ENCODE data around the gene XYLT1.

The XYLT1 gene

GRCh38 chr16:17346621-17347569, 123.9 kb downstream of the XYLT1 start:
- Histone ChIP-seq H3K27me3 (ENCODE audit: insufficient read depth, low read length) (no peaks in the 10 kb centered on the region), H3K36me3 (ENCODE audit: insufficient read depth, low read length) (no peaks in the 10 kb centered on the region), H3K4me1 (ENCODE audit: control insufficient read depth, insufficient read depth, low read length, unreplicated experiment) (no peaks in the 10 kb centered on the region), H2AFZ (ENCODE audit: low read length, unreplicated experiment) (no peak overlapping the region), H3K79me2 (ENCODE audit: control insufficient read depth, insufficient read depth, low read length, unreplicated experiment) (peaks cover 5% of the 10 kb centered on the region), H3K4me3 (ENCODE audit: low read depth, low read length) (no peak overlapping the region), H3K27ac (ENCODE audit: low read depth, low read length) (no peak overlapping the region)

DNA sequence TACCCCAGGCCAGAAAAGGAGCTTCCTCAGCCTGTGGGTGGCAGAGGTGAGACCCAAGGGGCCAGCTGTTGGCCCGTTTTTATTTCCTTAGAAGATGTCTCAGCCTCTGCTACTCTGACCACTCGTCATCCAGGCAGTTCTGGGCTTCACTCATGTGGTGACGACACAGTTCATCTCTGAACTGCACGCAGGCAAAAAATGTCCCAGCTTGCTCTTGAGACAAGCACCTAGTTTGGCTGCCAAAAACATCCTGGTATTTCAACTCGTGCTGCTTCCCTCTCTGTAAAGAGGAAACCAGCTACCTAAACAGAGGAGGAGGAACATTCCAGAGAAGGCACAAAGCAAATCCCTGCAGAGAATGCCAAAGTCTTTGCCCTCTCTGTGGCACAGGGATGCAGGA, 125.7 kb downstream of the XYLT1 start:
- peaks cover 11% of the 10 kb centered on the region for H3K4me1 ChIP-seq (ENCODE audit: control insufficient read depth, insufficient read depth, low read length, unreplicated experiment)
- H3K27ac ChIP-seq (ENCODE audit: low read depth, low read length) = no peak overlapping the region
- H3K27me3 ChIP-seq (ENCODE audit: insufficient read depth, low read length) = no peaks in the 10 kb centered on the region
- peaks cover 5% of the 10 kb centered on the region for H3K79me2 ChIP-seq (ENCODE audit: control insufficient read depth, insufficient read depth, low read length, unreplicated experiment)
- H2AFZ ChIP-seq (ENCODE audit: low read length, unreplicated experiment) = no peak overlapping the region
- no peak overlapping the region for H3K4me3 ChIP-seq (ENCODE audit: low read depth, low read length)
- H3K36me3 ChIP-seq (ENCODE audit: insufficient read depth, low read length) = no peaks in the 10 kb centered on the region

GRCh38 chr16:17343728-17344127, 127.0 kb downstream of the XYLT1 start:
- H3K4me1 ChIP-seq (ENCODE audit: control insufficient read depth, insufficient read depth, low read length, unreplicated experiment) = peaks cover 12% of the 10 kb centered on the region
- H2AFZ ChIP-seq (ENCODE audit: low read length, unreplicated experiment) = no peak overlapping the region
- peaks cover 5% of the 10 kb centered on the region for H3K79me2 ChIP-seq (ENCODE audit: control insufficient read depth, insufficient read depth, low read length, unreplicated experiment)
- no peak overlapping the region for H3K4me3 ChIP-seq (ENCODE audit: low read depth, low read length)
- no peak overlapping the region for H3K27ac ChIP-seq (ENCODE audit: low read depth, low read length)
- H3K36me3 ChIP-seq (ENCODE audit: insufficient read depth, low read length) = no peaks in the 10 kb centered on the region
- no peaks in the 10 kb centered on the region for H3K27me3 ChIP-seq (ENCODE audit: insufficient read depth, low read length)

- no peaks in the 10 kb centered on the region for H3K36me3 ChIP-seq (ENCODE audit: insufficient read depth, low read length)
- no peak overlapping the region for H3K27ac ChIP-seq (ENCODE audit: low read depth, low read length)
- no peak overlapping the region for H2AFZ ChIP-seq (ENCODE audit: low read length, unreplicated experiment)
- H3K4me1 ChIP-seq (ENCODE audit: control insufficient read depth, insufficient read depth, low read length, unreplicated experiment) = peaks cover 12% of the 10 kb centered on the region
- H3K4me3 ChIP-seq (ENCODE audit: low read depth, low read length) = no peak overlapping the region
- no peaks in the 10 kb centered on the region for H3K27me3 ChIP-seq (ENCODE audit: insufficient read depth, low read length)
- peaks cover 5% of the 10 kb centered on the region for H3K79me2 ChIP-seq (ENCODE audit: control insufficient read depth, insufficient read depth, low read length, unreplicated experiment)
Observed at GRCh38 chr16:17343028-17343427, 127.7 kb downstream of the XYLT1 start.

- Histone ChIP-seq H3K27ac (ENCODE audit: low read depth, low read length) (no peak overlapping the region), H3K4me3 (ENCODE audit: low read depth, low read length) (no peak overlapping the region), H3K4me1 (ENCODE audit: control insufficient read depth, insufficient read depth, low read length, unreplicated experiment) (peaks cover 12% of the 10 kb centered on the region), H3K27me3 (ENCODE audit: insufficient read depth, low read length) (no peaks in the 10 kb centered on the region), H2AFZ (ENCODE audit: low read length, unreplicated experiment) (no peak overlapping the region), H3K79me2 (ENCODE audit: control insufficient read depth, insufficient read depth, low read length, unreplicated experiment) (peaks cover 5% of the 10 kb centered on the region), H3K36me3 (ENCODE audit: insufficient read depth, low read length) (no peaks in the 10 kb centered on the region)
Observed at GRCh38 chr16:17342031-17342430, 128.7 kb downstream of the XYLT1 start.

DNA sequence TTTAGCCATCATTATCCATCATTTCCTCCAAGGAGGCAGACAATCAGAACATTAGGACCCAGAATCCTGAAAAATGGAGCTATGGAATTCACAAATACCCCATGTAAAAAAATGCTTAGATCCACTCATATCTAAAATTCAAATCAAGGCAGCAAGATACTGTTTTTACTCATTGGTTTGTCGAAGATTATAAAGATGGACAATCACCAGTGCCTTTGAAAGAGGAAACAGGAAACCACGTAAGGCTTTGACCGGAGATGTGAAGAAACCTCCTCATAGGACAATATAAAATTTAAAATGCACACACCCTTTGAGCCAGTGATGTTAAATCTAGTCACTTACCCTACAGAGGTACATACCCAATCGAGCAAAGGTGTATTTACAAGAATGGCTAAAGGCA, 130.0 kb downstream of the XYLT1 start:
- H3K79me2 ChIP-seq (ENCODE audit: control insufficient read depth, insufficient read depth, low read length, unreplicated experiment) = peaks cover 5% of the 10 kb centered on the region
- no peak overlapping the region for H3K4me3 ChIP-seq (ENCODE audit: low read depth, low read length)
- H3K27ac ChIP-seq (ENCODE audit: low read depth, low read length) = no peak overlapping the region
- peaks cover 12% of the 10 kb centered on the region for H3K4me1 ChIP-seq (ENCODE audit: control insufficient read depth, insufficient read depth, low read length, unreplicated experiment)
- no peak overlapping the region for H2AFZ ChIP-seq (ENCODE audit: low read length, unreplicated experiment)
- H3K27me3 ChIP-seq (ENCODE audit: insufficient read depth, low read length) = no peaks in the 10 kb centered on the region
- no peaks in the 10 kb centered on the region for H3K36me3 ChIP-seq (ENCODE audit: insufficient read depth, low read length)

DNA sequence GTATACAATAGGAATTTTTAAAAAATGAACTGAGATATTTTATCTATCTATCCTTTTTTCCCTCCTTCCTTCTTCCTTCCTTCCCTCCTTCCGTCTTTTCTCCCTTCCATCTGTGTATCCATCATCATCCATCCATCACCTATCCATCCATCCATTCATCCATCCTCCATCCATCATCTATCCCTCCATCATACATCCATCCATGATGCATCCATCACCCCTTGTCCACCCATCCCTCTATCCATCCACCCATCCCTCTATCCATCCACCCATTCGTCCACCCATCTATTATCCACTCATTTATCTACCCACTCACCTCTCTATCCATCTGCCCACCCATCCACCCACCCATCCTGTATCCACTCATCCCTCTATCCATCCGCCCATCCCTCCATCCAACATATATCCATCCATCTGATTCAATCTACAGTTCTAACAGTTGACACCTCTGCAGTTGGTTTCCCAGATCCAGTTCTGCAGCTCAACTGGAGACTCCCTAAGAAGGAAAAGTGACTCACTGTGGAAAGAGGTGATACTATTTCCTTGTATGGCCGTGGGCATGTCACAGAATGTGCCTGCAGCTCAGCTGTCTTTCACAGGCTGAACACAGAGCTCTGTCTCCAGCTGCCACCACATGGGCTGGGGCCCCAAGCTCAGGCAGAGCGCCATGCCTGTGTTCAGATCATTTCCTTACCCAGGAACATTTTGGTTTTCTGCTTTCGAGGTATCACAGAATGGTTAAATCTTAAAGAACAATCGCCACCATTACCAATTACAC, 130.8 kb downstream of the XYLT1 start:
- no peak overlapping the region for H2AFZ ChIP-seq (ENCODE audit: low read length, unreplicated experiment)
- no peak overlapping the region for H3K27ac ChIP-seq (ENCODE audit: low read depth, low read length)
- H3K79me2 ChIP-seq (ENCODE audit: control insufficient read depth, insufficient read depth, low read length, unreplicated experiment) = peaks cover 5% of the 10 kb centered on the region
- no peak overlapping the region for H3K4me3 ChIP-seq (ENCODE audit: low read depth, low read length)
- no peaks in the 10 kb centered on the region for H3K27me3 ChIP-seq (ENCODE audit: insufficient read depth, low read length)
- no peaks in the 10 kb centered on the region for H3K36me3 ChIP-seq (ENCODE audit: insufficient read depth, low read length)
- peaks cover 12% of the 10 kb centered on the region for H3K4me1 ChIP-seq (ENCODE audit: control insufficient read depth, insufficient read depth, low read length, unreplicated experiment)

DNA sequence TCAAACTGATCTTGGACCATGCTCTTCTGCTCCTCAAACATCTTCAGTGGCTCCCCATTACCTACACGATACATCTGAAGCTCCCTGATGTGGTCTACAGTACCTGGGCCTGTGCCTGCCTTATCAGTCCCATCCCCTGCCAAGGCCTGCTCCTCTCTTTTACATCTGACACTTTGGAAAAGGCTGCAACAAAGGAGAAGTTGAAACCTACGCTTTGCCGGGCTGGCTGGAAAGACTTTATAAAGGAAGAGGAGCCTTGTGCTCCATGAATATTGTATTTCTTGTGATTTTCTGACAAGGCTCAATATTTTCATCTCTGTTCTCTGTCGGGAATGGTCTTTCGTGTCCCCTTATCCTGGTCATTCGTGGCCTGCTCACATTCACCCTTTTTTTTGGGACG, 132.5 kb downstream of the XYLT1 start:
- Histone ChIP-seq H3K4me3 (ENCODE audit: low read depth, low read length) (no peak overlapping the region), H3K79me2 (ENCODE audit: control insufficient read depth, insufficient read depth, low read length, unreplicated experiment) (peaks cover 3% of the 10 kb centered on the region), H3K36me3 (ENCODE audit: insufficient read depth, low read length) (no peaks in the 10 kb centered on the region), H3K27me3 (ENCODE audit: insufficient read depth, low read length) (no peaks in the 10 kb centered on the region), H3K4me1 (ENCODE audit: control insufficient read depth, insufficient read depth, low read length, unreplicated experiment) (peaks cover 19% of the 10 kb centered on the region), H2AFZ (ENCODE audit: low read length, unreplicated experiment) (no peak overlapping the region), H3K27ac (ENCODE audit: low read depth, low read length) (no peak overlapping the region)

DNA sequence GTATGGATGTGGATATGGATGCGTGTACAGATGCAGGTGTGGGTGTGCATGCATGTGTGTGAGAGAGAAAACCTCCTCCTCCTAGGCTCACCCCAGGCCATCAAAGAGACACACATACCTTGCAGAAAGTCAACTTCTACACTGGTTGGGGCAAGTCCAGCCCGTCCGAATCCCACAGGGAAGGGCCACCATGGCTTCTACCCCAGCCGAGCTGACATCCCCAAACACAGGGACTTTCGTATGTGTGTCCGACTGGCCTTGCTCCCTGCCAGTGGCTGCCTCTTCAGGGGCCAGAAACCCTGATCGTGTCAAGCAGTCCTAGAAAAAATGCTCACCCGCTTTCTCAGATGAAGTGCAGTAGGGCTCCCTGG, 134.2 kb downstream of the XYLT1 start:
- Histone ChIP-seq H3K4me1 (ENCODE audit: control insufficient read depth, insufficient read depth, low read length, unreplicated experiment) (peaks cover 19% of the 10 kb centered on the region), H3K27ac (ENCODE audit: low read depth, low read length) (no peak overlapping the region), H3K79me2 (ENCODE audit: control insufficient read depth, insufficient read depth, low read length, unreplicated experiment) (peaks cover 4% of the 10 kb centered on the region), H3K4me3 (ENCODE audit: low read depth, low read length) (no peak overlapping the region), H3K36me3 (ENCODE audit: insufficient read depth, low read length) (no peaks in the 10 kb centered on the region), H3K27me3 (ENCODE audit: insufficient read depth, low read length) (no peaks in the 10 kb centered on the region), H2AFZ (ENCODE audit: low read length, unreplicated experiment) (no peak overlapping the region)

DNA sequence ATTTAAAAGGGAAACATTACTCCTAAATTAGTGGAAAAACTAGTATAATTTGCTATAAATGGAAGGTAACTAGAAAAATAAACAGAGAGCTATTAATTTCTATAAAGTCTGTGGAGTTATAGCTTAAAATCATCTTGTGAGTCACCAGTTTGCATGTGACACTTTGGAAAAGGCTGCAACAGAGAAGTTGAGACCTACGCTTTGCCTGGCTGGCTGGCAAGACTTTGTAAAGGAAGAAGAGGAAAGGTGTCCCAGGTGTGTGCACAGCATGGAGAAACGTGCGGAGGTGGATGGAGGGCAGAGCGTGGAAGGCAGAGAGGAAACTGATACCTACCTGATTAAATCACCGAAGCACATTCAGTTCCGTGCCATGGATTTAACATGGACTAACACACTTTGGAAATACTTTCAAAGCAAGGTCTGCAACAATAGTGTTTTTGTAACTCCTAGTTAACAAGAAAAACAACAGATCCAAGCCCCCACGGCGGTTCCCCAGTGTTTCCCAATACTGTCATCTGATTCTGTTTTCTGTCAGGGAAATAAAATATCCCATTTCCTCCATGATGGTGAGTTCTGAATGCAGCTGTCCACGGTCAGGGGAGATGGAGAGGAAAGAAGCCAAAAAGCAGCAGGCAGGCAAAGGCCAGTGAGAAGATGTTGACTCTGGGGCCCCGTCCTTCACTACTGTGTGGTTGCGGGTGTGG, 134.8 kb downstream of the XYLT1 start:
- Histone ChIP-seq H2AFZ (ENCODE audit: low read length, unreplicated experiment) (no peak overlapping the region), H3K4me3 (ENCODE audit: low read depth, low read length) (no peak overlapping the region), H3K4me1 (ENCODE audit: control insufficient read depth, insufficient read depth, low read length, unreplicated experiment) (peaks cover 17% of the 10 kb centered on the region), H3K36me3 (ENCODE audit: insufficient read depth, low read length) (no peaks in the 10 kb centered on the region), H3K79me2 (ENCODE audit: control insufficient read depth, insufficient read depth, low read length, unreplicated experiment) (peaks cover 8% of the 10 kb centered on the region), H3K27me3 (ENCODE audit: insufficient read depth, low read length) (no peaks in the 10 kb centered on the region), H3K27ac (ENCODE audit: low read depth, low read length) (no peak overlapping the region)

All from ACC112 (cell line).